SK-N-SH (cell line): ENCODE results near the gene LATS2. TPM values are rescaled to one million over a fixed set of nuclear protein-coding genes. Genes with fewer than 3 reads are reported as not detected.

ENCODE experiments used
- CTCF ChIA-PET: fragments of 300-600, 350-600 bp; formaldehyde crosslinking; extraction: SDS; loops from one replicate; lab custom pipeline; 2021; lab: Yijun Ruan, JAX
- POLR2A ChIA-PET: fragments of 350-600 bp; sonication (Branson Sonifier 250); formaldehyde crosslinking; extraction: SDS; loops from one replicate; lab custom pipeline; 2020; ENCODE audit warnings: antibody characterized with exemption, inconsistent platforms; lab: Yijun Ruan, JAX
- DNase-seq: peaks from one replicate; pipeline ENCODE4 v3.0.0; 2012
- H2AFZ ChIP-seq: fragments of 200-600 bp; sonication (generic); 2 replicates; pipeline ENCODE4 v1.8.1; 2016; ENCODE audit warnings: antibody characterized with exemption, mild to moderate bottlenecking, low read depth
- H3F3A ChIP-seq: fragments of 200-600 bp; sonication (generic); replicated peaks from 2 replicates; pipeline ENCODE3; 2016; ENCODE audit warnings: antibody characterized with exemption, mild to moderate bottlenecking; ENCODE audit not compliant: insufficient read depth
- H3K27ac ChIP-seq, 2 experiments: fragments of 200-500 bp in 1 of 2; fragments of 200-600 bp in 1 of 2; sonication (Bioruptor generic) in 1 of 2; sonication (generic), shearing (Covaris generic) in 1 of 2; 2 replicates each; pipeline versions ENCODE4 v1.5.1 to v1.6.1; 2014 to 2016; ENCODE audit warnings: low read depth in 2 of 2, inconsistent platforms in 1 of 2, low read length in 1 of 2, mild to moderate bottlenecking in 1 of 2, mixed read lengths in 1 of 2
- H3K27me3 ChIP-seq: fragments of 200-600 bp; sonication (generic), shearing (Covaris generic); 2 replicates; pipeline ENCODE4 v1.6.1; 2016; ENCODE audit warnings: mixed run types; ENCODE audit not compliant: insufficient read depth
- H3K36me3 ChIP-seq, 2 experiments: fragments of 200-500 bp in 1 of 2; fragments of 200-600 bp in 1 of 2; sonication (Bioruptor generic) in 1 of 2; sonication (generic) in 1 of 2; replicated peaks in 1 of 2; 2 replicates each; pipeline versions ENCODE3 to v1.5.1; 2014 to 2016; ENCODE audit warnings: low read length in 1 of 2, mild to moderate bottlenecking in 1 of 2; ENCODE audit not compliant: insufficient read depth in 2 of 2, control insufficient read depth in 1 of 2
- H3K4me1 ChIP-seq, 2 experiments: fragments of 200-500 bp in 1 of 2; fragments of 200-600 bp in 1 of 2; sonication (Bioruptor generic) in 1 of 2; sonication (generic), shearing (Covaris generic) in 1 of 2; 2 replicates each; pipeline versions ENCODE4 v1.5.1 to v1.6.1; 2014 to 2016; ENCODE audit warnings: low read depth in 1 of 2, low read length in 1 of 2, mixed run types in 1 of 2; ENCODE audit not compliant: insufficient read depth in 2 of 2, control insufficient read depth in 1 of 2
- H3K4me2 ChIP-seq: fragments of 200-600 bp; sonication (generic), shearing (Covaris generic); 2 replicates; pipeline ENCODE4 v1.6.1; 2017; ENCODE audit warnings: mixed run types
- H3K4me3 ChIP-seq, 2 experiments: fragments of 200-500 bp in 1 of 2; fragments of 200-600 bp in 1 of 2; sonication (Bioruptor generic) in 1 of 2; sonication (generic), shearing (Covaris generic) in 1 of 2; 2 replicates each; pipeline versions ENCODE4 v1.5.1 to v1.8.1; 2014 to 2016; ENCODE audit warnings: low read depth in 2 of 2, inconsistent platforms in 1 of 2, low read length in 1 of 2, mild to moderate bottlenecking in 1 of 2, mixed read lengths in 1 of 2, moderate library complexity in 1 of 2
- H3K79me2 ChIP-seq: fragments of 200-600 bp; sonication (generic); 2 replicates; pipeline ENCODE4 v1.8.1; 2017; ENCODE audit warnings: mild to moderate bottlenecking; ENCODE audit not compliant: insufficient read depth
- H3K9ac ChIP-seq: fragments of 200-600 bp; sonication (generic); 2 replicates; pipeline ENCODE4 v1.6.1; 2017; ENCODE audit warnings: mixed run types
- H3K9me2 ChIP-seq: fragments of 200-600 bp; sonication (generic); 2 replicates; pipeline ENCODE4 v1.6.1; 2017; ENCODE audit warnings: mixed run types
- H3K9me3 ChIP-seq: fragments of 200-600 bp; sonication (generic); 2 replicates; pipeline ENCODE4 v1.6.1; 2017; ENCODE audit warnings: mixed run types, mild to moderate bottlenecking, moderate library complexity
- H4K20me1 ChIP-seq: fragments of 200-600 bp; sonication (generic); 2 replicates; pipeline ENCODE4 v1.6.1; 2017; ENCODE audit warnings: mild to moderate bottlenecking, mixed run types; ENCODE audit not compliant: insufficient read depth
- CHD2 ChIP-seq: fragments of 150-350 bp; IDR thresholded peaks from 2 replicates; pipeline ENCODE4 v1.6.1; 2018; ENCODE audit warnings: low read length; ENCODE audit not compliant: partially characterized antibody
- EP300 ChIP-seq, 2 experiments: IDR thresholded peaks; 2 replicates each; pipeline versions ENCODE4 v1.4.0 to v1.6.1; 2012; ENCODE audit warnings: borderline replicate concordance in 1 of 2, low read depth in 1 of 2, low read length in 1 of 2
- FOSL2 ChIP-seq: IDR thresholded peaks from 2 replicates; pipeline ENCODE4 v1.4.0; 2012; ENCODE audit warnings: low read depth, mild to moderate bottlenecking, moderate library complexity, borderline replicate concordance
- FOXJ3 ChIP-seq: sonication (generic); formaldehyde crosslinking; IDR thresholded peaks from 2 replicates; pipeline ENCODE4 v1.5.1; 2020; ENCODE audit warnings: mild to moderate bottlenecking, missing genetic modification reagents
- FOXM1 ChIP-seq: IDR thresholded peaks from 2 replicates; pipeline ENCODE4 v1.4.0; 2012; ENCODE audit warnings: low read depth, mild to moderate bottlenecking
- GABPA ChIP-seq: IDR thresholded peaks from 2 replicates; pipeline ENCODE4 v1.4.0; 2012; ENCODE audit warnings: low read depth, mild to moderate bottlenecking
- MEF2A ChIP-seq: IDR thresholded peaks from 2 replicates; pipeline ENCODE4 v1.4.0; 2012; ENCODE audit warnings: low read depth, borderline replicate concordance
- RCOR1 ChIP-seq: fragments of 150-350 bp; IDR thresholded peaks from 2 replicates; pipeline ENCODE4 v1.6.1; 2017; ENCODE audit warnings: antibody characterized with exemption, low read length
- REST ChIP-seq: IDR thresholded peaks from 2 replicates; pipeline ENCODE4 v1.6.1; 2012; ENCODE audit warnings: mild to moderate bottlenecking, low read depth, low read length, moderate library complexity
- RFX5 ChIP-seq: IDR thresholded peaks from 2 replicates; pipeline ENCODE4 v1.6.1; 2012; ENCODE audit warnings: mild to moderate bottlenecking, improper control_type of control experiment, low read length
- SIN3A ChIP-seq: IDR thresholded peaks from 2 replicates; pipeline ENCODE4 v1.6.1; 2012; ENCODE audit warnings: low read depth, mild to moderate bottlenecking, low read length, moderate library complexity, borderline replicate concordance
- TCF12 ChIP-seq: IDR thresholded peaks from 2 replicates; pipeline ENCODE4 v1.4.0; 2012
- TEAD4 ChIP-seq: IDR thresholded peaks from 2 replicates; pipeline ENCODE4 v1.4.0; 2012; ENCODE audit warnings: mild to moderate bottlenecking, borderline replicate concordance; ENCODE audit not compliant: insufficient read depth
- YY1 ChIP-seq: IDR thresholded peaks from 2 replicates; pipeline ENCODE4 v1.4.0; 2012; ENCODE audit warnings: low read depth, mild to moderate bottlenecking
- WGBS: methylation state at CpG from one replicate; pipeline ENCODE4 v1.1.6; 2017; ENCODE audit warnings: low lambda C conversion rate; 5-methylcytosine and 5-hydroxymethylcytosine counted together
- polyA plus RNA-seq, 3 experiments: library from polyadenylated mRNA; depleted of rRNA; stranded (reverse); fragments of >200 nt; gene quantifications; 2 replicates each; pipeline ENCODE4 v1.2.3, GENCODE V29; 2012
- TF ChIP-seq, protein P1 (sequence below): fragments of 200-600 bp; sonication (generic); IDR thresholded peaks from 2 replicates; pipeline ENCODE4 v1.6.1; 2017; ENCODE audit warnings: antibody characterized with exemption, mild to moderate bottlenecking, moderate library complexity

LATS2 gene
- polyA plus RNA-seq, 1 of the 3 experiments (the other 2 are of a cell fraction) = 19.6 TPM

DNA sequence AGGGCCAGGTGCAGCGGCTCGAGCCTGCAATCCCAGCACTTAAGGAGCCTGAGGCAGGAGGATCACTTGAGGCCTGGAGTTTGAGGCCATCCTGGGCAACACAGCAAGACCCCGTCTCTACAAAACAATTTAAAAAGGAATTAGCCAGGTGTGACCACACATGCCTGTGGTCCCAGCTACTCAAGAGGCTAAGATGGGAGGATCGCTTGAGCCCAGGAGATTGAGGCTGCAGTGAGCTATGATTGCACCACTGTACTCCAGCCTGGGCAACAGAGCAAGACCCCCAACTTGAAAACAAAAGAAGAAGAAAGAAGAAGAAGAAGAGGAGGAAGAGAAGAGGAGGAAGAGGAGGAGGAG, 47.7 kb downstream of the LATS2 start:
- WGBS = 63% methylated on average over 4 of the region's 4 CpGs
- H3K79me2 ChIP-seq = peaks cover 91% of the 10 kb centered on the region
- peaks cover 67% of the 10 kb centered on the region for H4K20me1 ChIP-seq
- H3K9me3 ChIP-seq = no peaks in the 10 kb centered on the region
- no peak for DNase-seq
- H3K27me3 ChIP-seq = no peaks in the 10 kb centered on the region
- no peaks in the 10 kb centered on the region for H3K9me2 ChIP-seq
- peak overlapping the region; percentile 4; the same call in 1 of the 2 replicates for H3K9ac ChIP-seq
- no peak for TF ChIP-seq CHD2
- TF ChIP-seq FOXM1 = no peak
- no peak for TF ChIP-seq YY1
- no peak for TF ChIP-seq GABPA
- TF ChIP-seq FOXJ3 (CRISPR knock-in tag) = no peak
- TF ChIP-seq, protein P1, sequence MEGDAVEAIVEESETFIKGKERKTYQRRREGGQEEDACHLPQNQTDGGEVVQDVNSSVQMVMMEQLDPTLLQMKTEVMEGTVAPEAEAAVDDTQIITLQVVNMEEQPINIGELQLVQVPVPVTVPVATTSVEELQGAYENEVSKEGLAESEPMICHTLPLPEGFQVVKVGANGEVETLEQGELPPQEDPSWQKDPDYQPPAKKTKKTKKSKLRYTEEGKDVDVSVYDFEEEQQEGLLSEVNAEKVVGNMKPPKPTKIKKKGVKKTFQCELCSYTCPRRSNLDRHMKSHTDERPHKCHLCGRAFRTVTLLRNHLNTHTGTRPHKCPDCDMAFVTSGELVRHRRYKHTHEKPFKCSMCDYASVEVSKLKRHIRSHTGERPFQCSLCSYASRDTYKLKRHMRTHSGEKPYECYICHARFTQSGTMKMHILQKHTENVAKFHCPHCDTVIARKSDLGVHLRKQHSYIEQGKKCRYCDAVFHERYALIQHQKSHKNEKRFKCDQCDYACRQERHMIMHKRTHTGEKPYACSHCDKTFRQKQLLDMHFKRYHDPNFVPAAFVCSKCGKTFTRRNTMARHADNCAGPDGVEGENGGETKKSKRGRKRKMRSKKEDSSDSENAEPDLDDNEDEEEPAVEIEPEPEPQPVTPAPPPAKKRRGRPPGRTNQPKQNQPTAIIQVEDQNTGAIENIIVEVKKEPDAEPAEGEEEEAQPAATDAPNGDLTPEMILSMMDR = no peak
- TF ChIP-seq REST = no peak
- TF ChIP-seq FOSL2 = no peak
- TF ChIP-seq SIN3A = no peak
- no peak for TF ChIP-seq RFX5
- no peak for TF ChIP-seq TEAD4
- TF ChIP-seq EP300 (IDR thresholded peaks at IDR 0.05; ENCODE audit: borderline replicate concordance in 1 of 2, low read depth in 1 of 2, low read length in 1 of 2) = no peak
- TF ChIP-seq TCF12 = no peak
- no peak for TF ChIP-seq RCOR1
- no peak for TF ChIP-seq MEF2A
- ChIA-PET CTCF (interaction anchor here (1.3 kb wide), 1 partner anchor 77 kb away, joined by 3 read pairs; no protein-coding TSS in a partner anchor), POLR2A (no interaction called here)
- peaks cover 57% of the 10 kb centered on the region for H3F3A ChIP-seq
- peak overlapping the region; percentile 73 to 99; a peak in 3 of 4 replicates for H3K27ac ChIP-seq
- peak overlapping the region; percentile 65; the same call in 1 of the 2 replicates for H3K4me2 ChIP-seq
- H3K4me1 ChIP-seq = peaks cover 12 to 56% of the 10 kb centered on the region in 2 experiments
- no peak overlapping the region for H3K4me3 ChIP-seq
- no peak overlapping the region for H2AFZ ChIP-seq
- peaks cover 0 to 3% of the 10 kb centered on the region in 2 experiments for H3K36me3 ChIP-seq
